Kidney (tissue), 14 donors: Measurements from ENCODE around the gene KIAA1614. TPM values are rescaled to one million over a fixed set of nuclear protein-coding genes. Genes with fewer than 3 reads are reported as not detected.

Source experiments
- DNase-seq, 5 donors: peaks; one replicate each; pipeline ENCODE4 v3.0.0-alpha.2; 2013 to 2020
- FAIRE-seq: peaks from 2 replicates; lab custom pipeline; 2012; peaks lifted over from hg19 to GRCh38; lab: Jason Lieb, UNC
- H3K27ac ChIP-seq, 2 donors: one replicate each; pipeline ENCODE4 v1.7.0; 2013; ENCODE audit warnings: low read depth in 2 of 2, low read length in 2 of 2, inconsistent platforms in 1 of 2
- H3K27me3 ChIP-seq: one replicate; pipeline ENCODE4 v1.7.1; 2013; ENCODE audit warnings: low read length, inconsistent platforms; ENCODE audit not compliant: control insufficient read depth, insufficient read depth
- H3K36me3 ChIP-seq, 3 donors: one replicate each; pipeline versions ENCODE4 v1.7.0 to v1.7.1; 2013; ENCODE audit warnings: low read length in 3 of 3, control low read depth in 1 of 3, inconsistent platforms in 1 of 3; ENCODE audit not compliant: insufficient read depth in 3 of 3, control insufficient read depth in 2 of 3
- H3K4me1 ChIP-seq, 3 donors: one replicate each; pipeline versions ENCODE4 v1.7.0 to v1.7.1; 2013; ENCODE audit warnings: low read length in 3 of 3, inconsistent platforms in 1 of 3, low read depth in 1 of 3; ENCODE audit not compliant: control insufficient read depth in 2 of 3, insufficient read depth in 2 of 3
- H3K4me3 ChIP-seq, 3 donors: one replicate each; pipeline versions ENCODE4 v1.7.0 to v1.8.1; 2013; ENCODE audit warnings: low read length in 3 of 3, control low read depth in 1 of 3, inconsistent platforms in 1 of 3
- H3K9ac ChIP-seq, 3 donors: one replicate each; pipeline versions ENCODE4 v1.7.0 to v1.7.1; 2013; ENCODE audit warnings: low read length in 3 of 3, control low read depth in 1 of 3, inconsistent platforms in 1 of 3
- H3K9me3 ChIP-seq, 3 donors: one replicate each; pipeline versions ENCODE4 v1.7.0 to v1.7.1; 2013; ENCODE audit warnings: low read length in 3 of 3, control low read depth in 1 of 3, inconsistent platforms in 1 of 3; ENCODE audit not compliant: control insufficient read depth in 2 of 3, insufficient read depth in 1 of 3
- intact Hi-C: fragments of 100-400 bp; cut with DNase I; formaldehyde crosslinking; loops from one replicate; pipeline ENCODE4 v1.11.1; 2022
- polyA plus RNA-seq: library from polyadenylated mRNA; stranded (reverse); fragments of 350-450 nt; fragmentation: Illumina TruSeq; extraction: RNeasy Lipid Tissue Mini Kit (QIAGEN cat#74804); gene quantifications from one replicate; pipeline ENCODE4 v1.2.3, GENCODE V29; 2014; ENCODE audit warnings: low read depth, low replicate concordance; ENCODE audit not compliant: insufficient read depth
- total RNA-seq: library from RNA; stranded (reverse); fragmentation: NEBNext Ultra II Directional; extraction: Animal tissue kit (Norgen Biotek cat#: 25700); gene quantifications from one replicate; pipeline ENCODE4 v1.2.1, GENCODE V29; 2021
- TF ChIP-seq, protein P1 (sequence below): IDR thresholded peaks from 3 replicates; pipeline ENCODE4 v1.5.1; 2012; ENCODE audit warnings: mild to moderate bottlenecking, moderate library complexity, borderline replicate concordance; ENCODE audit not compliant: insufficient read depth; ENCODE audit errors: extremely low read depth
- donor health status: control.
- donor health status: control.
- donor health status: control.
- donor health status: control.
- donor health status: control.
- donor health status: DM: yes; HTN: yes; CAD: no.
- donor health status: Normal renal cell carcinoma (clear cell type).

The KIAA1614 gene
- total and polyA plus RNA-seq, 2 donors from 2014 or later = 5.4 to 12.3 TPM

DNA sequence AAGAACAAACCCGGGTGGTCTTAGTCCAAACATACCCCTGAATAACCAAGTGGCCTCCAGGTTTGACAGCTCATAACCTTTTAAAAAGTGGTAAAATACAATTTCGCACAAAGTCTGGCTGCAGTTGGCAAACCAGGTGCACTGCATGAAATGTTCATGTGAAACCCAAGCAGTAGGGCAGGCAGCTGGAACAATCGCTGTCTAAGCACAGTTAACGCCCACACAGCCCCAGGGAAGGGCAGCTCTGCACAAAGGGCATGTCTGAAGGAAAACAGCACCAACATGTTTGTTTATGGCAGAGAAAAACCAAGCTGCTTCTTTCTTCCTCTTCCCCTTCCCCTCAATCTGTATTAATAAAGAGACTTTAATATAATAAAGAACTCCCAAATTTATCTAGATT, 49.5 kb downstream of the KIAA1614 start:
- Histone ChIP-seq H3K4me3 (no peak overlapping the region), H3K36me3 (no peaks in the 10 kb centered on the region), H3K27me3 (no peaks in the 10 kb centered on the region), H3K4me1 (peaks cover 6 to 19% (median 13%) of the 10 kb centered on the region in 3 donors), H3K9me3 (no peaks in the 10 kb centered on the region), H3K27ac (peak overlapping the region; percentile 50 to 67), H3K9ac (peak overlapping the region in 1 of 3 donors; percentile 51)
- intact Hi-C loops = no loop called here
- DNase-seq (peak in 4 of 5 donors; percentile 71 to 79 (median 75)), FAIRE-seq (no peak)
- TF ChIP-seq, protein P1, sequence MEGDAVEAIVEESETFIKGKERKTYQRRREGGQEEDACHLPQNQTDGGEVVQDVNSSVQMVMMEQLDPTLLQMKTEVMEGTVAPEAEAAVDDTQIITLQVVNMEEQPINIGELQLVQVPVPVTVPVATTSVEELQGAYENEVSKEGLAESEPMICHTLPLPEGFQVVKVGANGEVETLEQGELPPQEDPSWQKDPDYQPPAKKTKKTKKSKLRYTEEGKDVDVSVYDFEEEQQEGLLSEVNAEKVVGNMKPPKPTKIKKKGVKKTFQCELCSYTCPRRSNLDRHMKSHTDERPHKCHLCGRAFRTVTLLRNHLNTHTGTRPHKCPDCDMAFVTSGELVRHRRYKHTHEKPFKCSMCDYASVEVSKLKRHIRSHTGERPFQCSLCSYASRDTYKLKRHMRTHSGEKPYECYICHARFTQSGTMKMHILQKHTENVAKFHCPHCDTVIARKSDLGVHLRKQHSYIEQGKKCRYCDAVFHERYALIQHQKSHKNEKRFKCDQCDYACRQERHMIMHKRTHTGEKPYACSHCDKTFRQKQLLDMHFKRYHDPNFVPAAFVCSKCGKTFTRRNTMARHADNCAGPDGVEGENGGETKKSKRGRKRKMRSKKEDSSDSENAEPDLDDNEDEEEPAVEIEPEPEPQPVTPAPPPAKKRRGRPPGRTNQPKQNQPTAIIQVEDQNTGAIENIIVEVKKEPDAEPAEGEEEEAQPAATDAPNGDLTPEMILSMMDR = no peak

DNA sequence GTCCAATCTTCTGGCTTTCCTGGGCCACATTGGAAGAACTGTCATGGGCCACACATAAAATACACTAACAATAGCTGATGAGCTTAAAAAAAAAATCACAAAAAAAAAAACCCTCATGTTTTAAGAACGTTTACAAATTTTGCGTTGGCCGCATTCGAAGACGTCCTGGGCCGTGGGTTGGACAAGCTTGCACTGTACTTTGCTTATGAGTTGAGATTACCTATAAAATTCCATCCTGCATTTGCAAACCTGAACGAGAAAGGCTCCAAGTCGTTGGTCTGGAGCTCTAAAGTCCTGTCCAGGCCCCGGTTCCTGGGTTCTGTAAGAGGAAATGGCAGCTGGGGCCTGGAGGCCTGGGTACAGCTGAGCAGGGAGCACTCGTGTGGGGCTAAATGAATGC, 51.4 kb downstream of the KIAA1614 start:
- intact Hi-C loops = no loop called here
- Histone ChIP-seq H3K4me3 (no peak overlapping the region), H3K9ac (no peak overlapping the region), H3K27ac (no peak overlapping the region), H3K36me3 (no peaks in the 10 kb centered on the region), H3K4me1 (peaks cover 6 to 19% (median 13%) of the 10 kb centered on the region in 3 donors), H3K27me3 (no peaks in the 10 kb centered on the region), H3K9me3 (no peaks in the 10 kb centered on the region)
- DNase-seq (no peak), FAIRE-seq (no peak)
- TF ChIP-seq, protein P1 = no peak

DNA sequence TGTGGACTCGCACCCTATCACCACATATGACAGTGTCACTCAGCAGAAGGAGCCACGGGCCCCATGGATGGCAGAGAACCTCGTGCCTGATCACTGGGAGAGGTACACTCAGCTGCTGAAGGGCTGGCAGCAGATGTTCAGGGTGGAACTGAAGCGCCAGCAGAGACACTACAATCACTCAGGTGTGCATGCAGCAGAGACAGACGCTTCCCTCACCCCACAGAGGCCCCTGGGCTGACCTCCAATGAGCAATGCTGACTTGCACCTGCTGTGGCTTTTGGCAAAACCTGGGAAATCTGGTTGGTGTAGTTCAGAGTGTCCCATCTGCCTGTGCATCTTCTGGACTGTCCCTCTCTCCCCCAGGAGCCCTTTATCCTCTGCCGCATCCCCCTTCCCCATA, 51.9 kb downstream of the KIAA1614 start:
- H3K9ac ChIP-seq = no peak overlapping the region
- peaks cover 6 to 19% (median 13%) of the 10 kb centered on the region in 3 donors for H3K4me1 ChIP-seq
- FAIRE-seq = no peak
- no peak for DNase-seq
- no peaks in the 10 kb centered on the region for H3K36me3 ChIP-seq
- H3K27ac ChIP-seq = no peak overlapping the region
- TF ChIP-seq, protein P1 = no peak
- intact Hi-C loops = no loop called here
- no peaks in the 10 kb centered on the region for H3K27me3 ChIP-seq
- no peaks in the 10 kb centered on the region for H3K9me3 ChIP-seq
- no peak overlapping the region for H3K4me3 ChIP-seq

DNA sequence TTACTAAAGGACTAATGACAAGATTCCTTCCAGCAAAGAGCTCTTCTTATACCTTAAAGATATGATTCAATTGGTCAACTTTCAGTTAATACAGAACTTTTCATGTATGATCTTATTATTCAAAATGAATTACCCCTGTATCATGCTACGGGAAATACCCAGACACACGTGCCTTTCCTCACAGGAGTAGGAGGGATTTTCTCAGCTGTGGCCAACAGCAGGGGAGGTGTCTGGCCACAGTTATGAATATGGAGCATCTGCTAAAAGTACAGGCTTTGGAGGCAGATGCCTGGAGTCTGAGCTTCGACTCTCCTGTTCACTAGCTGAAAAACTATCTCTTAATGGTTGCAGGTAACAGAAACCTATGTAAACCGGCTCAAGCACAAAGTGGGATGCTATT, 53.6 kb downstream of the KIAA1614 start:
- no peaks in the 10 kb centered on the region for H3K9me3 ChIP-seq
- FAIRE-seq = no peak
- H3K4me1 ChIP-seq = peaks cover 6 to 14% (median 10%) of the 10 kb centered on the region in 3 donors
- H3K27me3 ChIP-seq = no peaks in the 10 kb centered on the region
- TF ChIP-seq, protein P1 = no peak
- H3K4me3 ChIP-seq = no peak overlapping the region
- no peak overlapping the region for H3K9ac ChIP-seq
- peaks cover 0 to 4% (median 0%) of the 10 kb centered on the region in 3 donors for H3K36me3 ChIP-seq
- no peak overlapping the region for H3K27ac ChIP-seq
- no peak for DNase-seq
- intact Hi-C loops = no loop called here
